Caco-2 (cell line): ENCODE data around the gene ARHGEF9. TPM values are rescaled to one million over a fixed set of nuclear protein-coding genes. Genes with fewer than 3 reads are reported as not detected.

Experiments used
- BruUV-seq: library from RNA; stranded (reverse); fragments of 400-500 nt; replicated peaks from 2 replicates; lab custom pipeline; 2021; lab: Mats Ljungman, UMichigan
- CTCF ChIA-PET: fragments of 300-600 bp; sonication (Branson Sonifier 250); formaldehyde crosslinking; loops from one replicate; lab custom pipeline; 2022; ENCODE audit warnings: antibody characterized with exemption; lab: Charles Lee
- POLR2A ChIA-PET: fragments of 300-600 bp; sonication (Branson Sonifier 250); formaldehyde crosslinking; loops from one replicate; lab custom pipeline; 2022; ENCODE audit warnings: antibody characterized with exemption; lab: Charles Lee
- DNase-seq, 2 experiments: peaks; one replicate each; pipeline versions ENCODE4 v3.0.0 to v3.0.0-alpha.2; 2020 to 2022
- H3K27me3 ChIP-seq: replicated peaks from 2 replicates; pipeline ENCODE4 v1.6.0; 2011; ENCODE audit warnings: low read length; ENCODE audit not compliant: control insufficient read depth, insufficient read depth
- H3K36me3 ChIP-seq: 2 replicates; pipeline ENCODE4 v1.5.1; 2011; ENCODE audit warnings: low read length; ENCODE audit not compliant: control insufficient read depth, insufficient read depth
- H3K4me1 ChIP-seq: fragments of 250-450 bp; sonication (Bioruptor Pico); 2 replicates; pipeline ENCODE4 v1.5.1; 2020; ENCODE audit warnings: mild to moderate bottlenecking
- H3K4me3 ChIP-seq: 2 replicates; pipeline ENCODE4 v1.5.1; 2011; ENCODE audit warnings: low read depth, mild to moderate bottlenecking, control low read depth, low read length
- H3K9me3 ChIP-seq: fragments of 250-450 bp; sonication (Bioruptor Pico); 2 replicates; pipeline ENCODE4 v1.5.1; 2020; ENCODE audit warnings: mild to moderate bottlenecking, moderate library complexity
- H3K27ac Mint-ChIP-seq: one replicate; pipeline ENCODE4 v1.8.0; 2022; ENCODE audit warnings: mixed read lengths; ENCODE audit not compliant: unreplicated experiment
- H3K27me3 Mint-ChIP-seq: one replicate; pipeline ENCODE4 v1.8.0; 2022; ENCODE audit warnings: mixed read lengths; ENCODE audit not compliant: insufficient read depth, unreplicated experiment
- H3K36me3 Mint-ChIP-seq: one replicate; pipeline ENCODE4 v1.8.0; 2022; ENCODE audit warnings: mild to moderate bottlenecking, mixed read lengths; ENCODE audit not compliant: insufficient read depth, unreplicated experiment
- H3K4me1 Mint-ChIP-seq: one replicate; pipeline ENCODE4 v1.8.0; 2022; ENCODE audit warnings: low read depth, mixed read lengths; ENCODE audit not compliant: unreplicated experiment
- H3K4me3 Mint-ChIP-seq: one replicate; pipeline ENCODE4 v1.8.0; 2022; ENCODE audit warnings: mild to moderate bottlenecking, moderate library complexity, mixed read lengths; ENCODE audit not compliant: unreplicated experiment
- H3K9me3 Mint-ChIP-seq: one replicate; pipeline ENCODE4 v1.8.0; 2022; ENCODE audit warnings: mixed read lengths; ENCODE audit not compliant: unreplicated experiment
- CTCF ChIP-seq, 2 experiments: fragments of 200-600 bp in 1 of 2; IDR thresholded peaks; 1 replicate in 1 of 2; 2 replicates in 1 of 2; pipeline versions ENCODE4 v1.5.1 to v1.8.0; 2011 to 2022; ENCODE audit warnings: antibody characterized with exemption in 1 of 2, control low read depth in 1 of 2, inconsistent platforms in 1 of 2, low read depth in 1 of 2, low read length in 1 of 2, mild to moderate bottlenecking in 1 of 2, moderate library complexity in 1 of 2; ENCODE audit not compliant: insufficient read depth in 1 of 2, severe bottlenecking in 1 of 2, unreplicated experiment in 1 of 2
- intact Hi-C: fragments of 100-400 bp; cut with micrococcal nuclease; formaldehyde crosslinking; loops from one replicate; pipeline ENCODE4 v1.10.0; 2022; ENCODE audit not compliant: unreplicated experiment
- total RNA-seq: library from RNA; stranded (reverse); gene quantifications from 2 replicates; pipeline ENCODE4 v1.2.3, GENCODE V29; 2022

ARHGEF9 gene
- total RNA-seq, 1 experiment from 2014 or later, result 9.8 TPM

GRCh38 chrX:63755892-63756291, 29.1 kb downstream of the ARHGEF9 start:
- Histone ChIP-seq H3K4me3 (no peak overlapping the region; the same call in 1 of the 2 replicates), H3K27me3 (no peaks in the 10 kb centered on the region), H3K36me3 (no peaks in the 10 kb centered on the region), H3K9me3 (no peaks in the 10 kb centered on the region), H3K4me1 (no peaks in the 10 kb centered on the region)
- Mint-ChIP-seq H3K9me3 (no peaks in the 10 kb centered on the region), H3K27me3 (peaks cover 10% of the 10 kb centered on the region), H3K4me3 (no peak overlapping the region), H3K36me3 (peaks cover 5% of the 10 kb centered on the region), H3K4me1 (peaks cover 6% of the 10 kb centered on the region), H3K27ac (no peak overlapping the region)
- TF ChIP-seq CTCF (IDR thresholded peaks at IDR 0.05; ENCODE audit: insufficient read depth in 1 of 2, low read depth in 1 of 2, low read length in 1 of 2, severe bottlenecking in 1 of 2, unreplicated experiment in 1 of 2), result no peak
- no peak for DNase-seq
- BruUV-seq, result no TSS peak
- ChIA-PET POLR2A (no interaction called here), CTCF (no interaction called here)
- intact Hi-C loops, result loop anchor here (5.0 to 10.0 kb wide), 2 partner anchors 166 to 429 kb away; no protein-coding TSS in a partner anchor

GRCh38 chrX:63754860-63755579, 30.0 kb downstream of the ARHGEF9 start:
- H3K9me3 Mint-ChIP-seq, result no peaks in the 10 kb centered on the region
- intact Hi-C loops, result loop anchor here (1.0 to 10.0 kb wide), 4 partner anchors 167 to 450 kb away; partner anchors contain the start of gene AMER1
- H3K4me1 ChIP-seq, result no peaks in the 10 kb centered on the region
- TF ChIP-seq CTCF (IDR thresholded peaks at IDR 0.05; ENCODE audit: insufficient read depth in 1 of 2, low read depth in 1 of 2, low read length in 1 of 2, severe bottlenecking in 1 of 2, unreplicated experiment in 1 of 2), result no peak
- H3K27me3 Mint-ChIP-seq, result peaks cover 8% of the 10 kb centered on the region
- H3K4me1 Mint-ChIP-seq, result peaks cover 6% of the 10 kb centered on the region
- POLR2A ChIA-PET, result interaction anchor here (0.6 kb wide), 1 partner anchor 35 kb away, joined by 6 read pairs; no protein-coding TSS in a partner anchor
- no TSS peak for BruUV-seq
- H3K9me3 ChIP-seq, result no peaks in the 10 kb centered on the region
- H3K4me3 Mint-ChIP-seq, result peak overlapping the region; percentile 90
- CTCF ChIA-PET, result interaction anchor here (0.6 kb wide), 1 partner anchor 450 kb away, joined by 3 read pairs; no protein-coding TSS in a partner anchor
- no peaks in the 10 kb centered on the region for H3K27me3 ChIP-seq
- DNase-seq, result peak; percentile 88 to 91
- no peaks in the 10 kb centered on the region for H3K36me3 ChIP-seq
- H3K36me3 Mint-ChIP-seq, result peaks cover 5% of the 10 kb centered on the region
- peak overlapping the region; percentile 89 for H3K27ac Mint-ChIP-seq
- peak overlapping the region; percentile 70 for H3K4me3 ChIP-seq

- H3K4me1 ChIP-seq, result no peaks in the 10 kb centered on the region
- no peak for TF ChIP-seq CTCF (IDR thresholded peaks at IDR 0.05; ENCODE audit: insufficient read depth in 1 of 2, low read depth in 1 of 2, low read length in 1 of 2, severe bottlenecking in 1 of 2, unreplicated experiment in 1 of 2)
- no TSS peak for BruUV-seq
- no peaks in the 10 kb centered on the region for H3K9me3 Mint-ChIP-seq
- peaks cover 6% of the 10 kb centered on the region for H3K4me1 Mint-ChIP-seq
- H3K36me3 ChIP-seq, result no peaks in the 10 kb centered on the region
- CTCF ChIA-PET, result no interaction called here
- peaks cover 5% of the 10 kb centered on the region for H3K36me3 Mint-ChIP-seq
- H3K27me3 ChIP-seq, result no peaks in the 10 kb centered on the region
- intact Hi-C loops, result loop anchor here (1.0 to 10.0 kb wide), 3 partner anchors 192 to 451 kb away; partner anchors contain the start of gene AMER1
- peaks cover 7% of the 10 kb centered on the region for H3K27me3 Mint-ChIP-seq
- H3K9me3 ChIP-seq, result no peaks in the 10 kb centered on the region
- H3K27ac Mint-ChIP-seq, result peak overlapping the region; percentile 89
- DNase-seq, result peak in 1 of 2 experiments; percentile 8
- peak overlapping the region; percentile 70 for H3K4me3 ChIP-seq
- POLR2A ChIA-PET, result interaction anchor here (0.6 kb wide), 1 partner anchor 34 kb away, joined by 6 read pairs; no protein-coding TSS in a partner anchor
- peak overlapping the region; percentile 90 for H3K4me3 Mint-ChIP-seq
Measured at GRCh38 chrX:63754136-63754859, 30.7 kb downstream of the ARHGEF9 start.
